Endothelial cell of umbilical vein (primary cell): ENCODE results near the gene CDC25C. TPM values are rescaled to one million over a fixed set of nuclear protein-coding genes. Genes with fewer than 3 reads are reported as not detected.

Experiments
- BruUV-seq: library from RNA; stranded (reverse); fragments of 400-500 nt; replicated peaks from 2 replicates; lab custom pipeline; 2021; lab: Mats Ljungman, UMichigan
- CTCF ChIA-PET: fragments of 300-600, 350-600 bp; sonication (Branson Sonifier 250); formaldehyde crosslinking; loops from one replicate; lab custom pipeline; 2021; ENCODE audit warnings: antibody characterized with exemption, inconsistent platforms; lab: Charles Lee
- POLR2A ChIA-PET: fragments of 300-600, 350-600 bp; sonication (Branson Sonifier 250); formaldehyde crosslinking; loops from one replicate; lab custom pipeline; 2021; ENCODE audit warnings: antibody characterized with exemption, inconsistent platforms; lab: Charles Lee
- DNase-seq: peaks from one replicate; pipeline ENCODE4 v3.0.0-alpha.2; 2011; ENCODE audit warnings: low read depth, low spot score
- FAIRE-seq: peaks from 2 replicates; lab custom pipeline; 2011; peaks lifted over from hg19 to GRCh38; lab: Jason Lieb, UNC
- H2AFZ ChIP-seq: 2 replicates; pipeline ENCODE4 v1.6.0; 2012; ENCODE audit warnings: low read depth, low read length, control low read depth, inconsistent platforms
- H3K27ac ChIP-seq: 2 replicates; pipeline ENCODE4 v1.5.1; 2011; ENCODE audit warnings: low read depth, mild to moderate bottlenecking, control low read depth, low read length, moderate library complexity; ENCODE audit not compliant: insufficient read depth
- H3K27me3 ChIP-seq, 2 experiments: 2 replicates each; pipeline versions ENCODE4 v1.6.0 to v1.6.1; 2011; ENCODE audit warnings: low read length in 2 of 2, mixed read lengths in 1 of 2; ENCODE audit not compliant: control insufficient read depth in 2 of 2, insufficient read depth in 2 of 2
- H3K36me3 ChIP-seq, 2 experiments: 2 replicates in 1 of 2; 3 replicates in 1 of 2; pipeline ENCODE4 v1.5.1; 2011; ENCODE audit warnings: low read length in 2 of 2, mild to moderate bottlenecking in 1 of 2, moderate library complexity in 1 of 2; ENCODE audit not compliant: control insufficient read depth in 2 of 2, insufficient read depth in 2 of 2; ENCODE audit errors: extremely low read depth in 1 of 2
- H3K4me1 ChIP-seq: 3 replicates; pipeline ENCODE4 v1.5.1; 2011; ENCODE audit warnings: mild to moderate bottlenecking, low read length; ENCODE audit not compliant: control insufficient read depth, insufficient read depth; ENCODE audit errors: extremely low read depth
- H3K4me2 ChIP-seq: 2 replicates; pipeline ENCODE4 v1.6.1; 2011; ENCODE audit warnings: low read length, control low read depth, mixed read lengths; ENCODE audit not compliant: insufficient read depth
- H3K4me3 ChIP-seq, 3 experiments: fragments of 200-600 bp in 1 of 3; sonication (generic), shearing (Covaris generic) in 1 of 3; replicated peaks in 1 of 3; 2 replicates each; pipeline ENCODE4 v1.5.1; 2011 to 2016; ENCODE audit warnings: control low read depth in 3 of 3, low read length in 3 of 3, mild to moderate bottlenecking in 2 of 3, inconsistent platforms in 1 of 3, low read depth in 1 of 3, moderate library complexity in 1 of 3; ENCODE audit not compliant: insufficient read depth in 1 of 3
- H3K79me2 ChIP-seq: 2 replicates; pipeline ENCODE4 v1.6.0; 2012; ENCODE audit warnings: low read length, inconsistent platforms; ENCODE audit not compliant: control insufficient read depth, insufficient read depth
- H3K9ac ChIP-seq: replicated peaks from 2 replicates; pipeline ENCODE3; 2011; ENCODE audit warnings: low read length, control low read depth; ENCODE audit not compliant: insufficient read depth; ENCODE audit errors: extremely low read depth
- H3K9me1 ChIP-seq: replicated peaks from 3 replicates; pipeline ENCODE4 v1.6.0; 2011; ENCODE audit warnings: mild to moderate bottlenecking, low read length; ENCODE audit not compliant: control insufficient read depth, insufficient read depth; ENCODE audit errors: extremely low read depth
- H3K9me3 ChIP-seq: replicated peaks from 2 replicates; pipeline ENCODE4 v1.5.1; 2012; ENCODE audit warnings: low read length, inconsistent platforms; ENCODE audit not compliant: control insufficient read depth, insufficient read depth
- H4K20me1 ChIP-seq: replicated peaks from 2 replicates; pipeline ENCODE3; 2011; ENCODE audit warnings: mild to moderate bottlenecking, low read length; ENCODE audit not compliant: control insufficient read depth, insufficient read depth; ENCODE audit errors: extremely low read depth
- EZH2 ChIP-seq: IDR thresholded peaks from 2 replicates; pipeline ENCODE4 v1.6.1; 2012; ENCODE audit warnings: borderline replicate concordance, low read depth, mild to moderate bottlenecking, moderate library complexity, low read length, inconsistent platforms; ENCODE audit not compliant: severe bottlenecking
- FOS ChIP-seq: IDR thresholded peaks from 2 replicates; pipeline ENCODE4 v1.6.1; 2011; ENCODE audit warnings: mild to moderate bottlenecking, low read length, moderate library complexity, borderline replicate concordance; ENCODE audit not compliant: insufficient read depth
- GATA2 ChIP-seq: IDR thresholded peaks from 2 replicates; pipeline ENCODE4 v1.7.0; 2011; ENCODE audit warnings: low read depth, mild to moderate bottlenecking, moderate library complexity, mixed read lengths, low read length; ENCODE audit not compliant: insufficient read length, insufficient read depth
- JUN ChIP-seq: IDR thresholded peaks from 2 replicates; pipeline ENCODE4 v1.6.1; 2011; ENCODE audit warnings: borderline replicate concordance, low read depth; ENCODE audit not compliant: insufficient read length, insufficient read depth
- MYC ChIP-seq: IDR thresholded peaks from one replicate; pipeline ENCODE4 v1.6.1; 2011; ENCODE audit warnings: mild to moderate bottlenecking, low read depth, low read length
- POLR2A ChIP-seq: IDR thresholded peaks from 2 replicates; pipeline ENCODE4 v1.6.1; 2012; ENCODE audit warnings: low read depth, mild to moderate bottlenecking, control low read depth, low read length
- POLR2AphosphoS5 ChIP-seq: IDR thresholded peaks from 2 replicates; pipeline ENCODE4 v1.6.1; 2012; ENCODE audit warnings: low read depth, mild to moderate bottlenecking, control low read depth, low read length, moderate library complexity; ENCODE audit not compliant: insufficient read depth
- dilution Hi-C: fragments of 300-500 bp; cut with MboI; formaldehyde crosslinking; loops from one replicate; pipeline ENCODE4 v1.15.0; 2019; ENCODE audit warnings: low sequenced_read_pairs; ENCODE audit not compliant: extremely low pct_ligation_motif_present
- intact Hi-C: fragments of 100-400 bp; cut with micrococcal nuclease; formaldehyde crosslinking; loops from one replicate; pipeline ENCODE4 v1.10.0; 2022
- polyA plus RNA-seq, 4 experiments: library from polyadenylated mRNA; depleted of rRNA in 3 of 4; stranded (reverse) in 3 of 4; unstranded in 1 of 4; fragments of >200 nt; gene quantifications; 2 replicates each; pipeline versions ENCODE4 v1.2.1 to v1.2.3, GENCODE V29; 2011 to 2012; ENCODE audit warnings: missing spikeins in 1 of 4
- total RNA-seq: library from RNA; stranded (reverse); gene quantifications from 2 replicates; pipeline ENCODE4 v1.2.3, GENCODE V29; 2021
- TF ChIP-seq, protein P1 (sequence below): IDR thresholded peaks from 2 replicates; pipeline ENCODE4 v1.6.1; 2011; ENCODE audit not compliant: insufficient read depth, insufficient read length
- TF ChIP-seq, protein P2 (sequence below), 2 donors: IDR thresholded peaks; 1 replicate in 1 of 2; 2 replicates in 1 of 2; pipeline ENCODE4 v1.5.1; 2011; ENCODE audit warnings: low read length in 2 of 2, mild to moderate bottlenecking in 2 of 2, moderate library complexity in 2 of 2, control low read depth in 1 of 2, inconsistent platforms in 1 of 2, low read depth in 1 of 2; ENCODE audit not compliant: insufficient read depth in 1 of 2; ENCODE audit errors: extremely low read depth in 1 of 2

The CDC25C gene
- total and polyA plus RNA-seq, 2 donors (not counting 3 experiments of a cell fraction or from before 2014, with no cell fraction given) = 8.1 to 13.6 TPM

DNA sequence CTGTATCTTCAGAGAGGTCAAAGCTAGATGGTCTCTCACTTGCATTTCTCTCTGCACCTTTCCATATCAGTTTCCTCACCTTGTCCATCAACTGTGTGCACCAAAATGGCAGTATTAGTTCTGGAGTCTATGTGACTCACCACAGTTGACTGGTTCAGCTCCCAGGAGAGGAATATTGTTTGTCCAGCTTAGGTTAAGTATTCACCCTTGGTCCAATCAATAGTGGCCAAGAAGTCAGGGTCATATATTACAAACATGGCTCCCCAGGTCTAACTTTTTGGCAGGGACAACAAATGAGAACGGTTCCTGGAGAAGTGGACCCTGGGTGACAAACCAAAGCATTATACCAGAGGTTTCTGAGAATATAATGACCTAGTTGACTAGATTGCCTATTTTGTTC, 93.6 kb downstream of the CDC25C start:
- no peaks in the 10 kb centered on the region for H3K9me1 ChIP-seq
- no TSS peak for BruUV-seq
- CTCF ChIA-PET = interaction anchor here (1.4 to 2.4 kb wide), 2 partner anchors 15 to 45 kb away, joined by 4 to 11 read pairs; no protein-coding TSS in a partner anchor

More for the DNA sequence above, 93.6 kb downstream of the CDC25C start:
- H3K36me3 ChIP-seq = no peaks in the 10 kb centered on the region
- no peak overlapping the region for H3K4me2 ChIP-seq
- TF ChIP-seq GATA2 = no peak
- no peak for TF ChIP-seq POLR2A
- TF ChIP-seq POLR2AphosphoS5 = no peak
- TF ChIP-seq, protein P1, sequence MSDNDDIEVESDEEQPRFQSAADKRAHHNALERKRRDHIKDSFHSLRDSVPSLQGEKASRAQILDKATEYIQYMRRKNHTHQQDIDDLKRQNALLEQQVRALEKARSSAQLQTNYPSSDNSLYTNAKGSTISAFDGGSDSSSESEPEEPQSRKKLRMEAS = no peak
- TF ChIP-seq FOS = no peak
- TF ChIP-seq, protein P2, sequence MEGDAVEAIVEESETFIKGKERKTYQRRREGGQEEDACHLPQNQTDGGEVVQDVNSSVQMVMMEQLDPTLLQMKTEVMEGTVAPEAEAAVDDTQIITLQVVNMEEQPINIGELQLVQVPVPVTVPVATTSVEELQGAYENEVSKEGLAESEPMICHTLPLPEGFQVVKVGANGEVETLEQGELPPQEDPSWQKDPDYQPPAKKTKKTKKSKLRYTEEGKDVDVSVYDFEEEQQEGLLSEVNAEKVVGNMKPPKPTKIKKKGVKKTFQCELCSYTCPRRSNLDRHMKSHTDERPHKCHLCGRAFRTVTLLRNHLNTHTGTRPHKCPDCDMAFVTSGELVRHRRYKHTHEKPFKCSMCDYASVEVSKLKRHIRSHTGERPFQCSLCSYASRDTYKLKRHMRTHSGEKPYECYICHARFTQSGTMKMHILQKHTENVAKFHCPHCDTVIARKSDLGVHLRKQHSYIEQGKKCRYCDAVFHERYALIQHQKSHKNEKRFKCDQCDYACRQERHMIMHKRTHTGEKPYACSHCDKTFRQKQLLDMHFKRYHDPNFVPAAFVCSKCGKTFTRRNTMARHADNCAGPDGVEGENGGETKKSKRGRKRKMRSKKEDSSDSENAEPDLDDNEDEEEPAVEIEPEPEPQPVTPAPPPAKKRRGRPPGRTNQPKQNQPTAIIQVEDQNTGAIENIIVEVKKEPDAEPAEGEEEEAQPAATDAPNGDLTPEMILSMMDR (IDR thresholded peaks at IDR 0.05; ENCODE audit: extremely low read depth in 1 of 2, insufficient read depth in 1 of 2, low read depth in 1 of 2, low read length in 2 of 2) = no peak
- TF ChIP-seq MYC = no peak
- no peak for TF ChIP-seq JUN
- no peak for TF ChIP-seq EZH2
- DNase-seq = no peak
- POLR2A ChIA-PET = no interaction called here
- no peaks in the 10 kb centered on the region for H4K20me1 ChIP-seq
- intact Hi-C loops = no loop called here
- H3K9ac ChIP-seq = no peak overlapping the region
- peaks cover 5 to 10% of the 10 kb centered on the region in 2 experiments for H3K27me3 ChIP-seq
- no peaks in the 10 kb centered on the region for H3K9me3 ChIP-seq
- FAIRE-seq = no peak
- dilution Hi-C loops = no loop called here
- H3K79me2 ChIP-seq = no peaks in the 10 kb centered on the region
- peaks cover 2% of the 10 kb centered on the region for H3K4me1 ChIP-seq
- no peak overlapping the region for H3K4me3 ChIP-seq
- no peak overlapping the region for H2AFZ ChIP-seq
- H3K27ac ChIP-seq = no peak overlapping the region

Other genes with a start within 250 kb of the CDC25C start
- gene WNT8A, start 247.8 kb downstream of the CDC25C start, total RNA-seq = not detected in 2 replicates
- not detected in 2 replicates for gene WNT8A, start 247.8 kb downstream of the CDC25C start, polyA plus RNA-seq
- 1.4 and 1.5 TPM in 2 replicates for gene NME5, start 192.4 kb downstream of the CDC25C start, total RNA-seq
- gene NME5, start 192.4 kb downstream of the CDC25C start, polyA plus RNA-seq = 0.11 TPM in 1 of 2 replicates, not detected in the other
- 69.7 and 73.7 TPM in 2 replicates for gene BRD8, start 153.2 kb downstream of the CDC25C start, total RNA-seq
- 33.5 and 38.2 TPM in 2 replicates for gene BRD8, start 153.2 kb downstream of the CDC25C start, polyA plus RNA-seq
- 72.0 and 78.1 TPM in 2 replicates for gene KIF20A, start 152.7 kb downstream of the CDC25C start, total RNA-seq
- gene KIF20A, start 152.7 kb downstream of the CDC25C start, polyA plus RNA-seq = 36.6 and 38.7 TPM in 2 replicates
- gene CDC23, start 118.5 kb downstream of the CDC25C start, total RNA-seq = 39.4 and 41.2 TPM in 2 replicates
- 25.2 and 28.5 TPM in 2 replicates for gene CDC23, start 118.5 kb downstream of the CDC25C start, polyA plus RNA-seq
- gene GFRA3, start 57.2 kb downstream of the CDC25C start, total RNA-seq = not detected in 2 replicates
- 0.05 and 0.10 TPM in 2 replicates for gene GFRA3, start 57.2 kb downstream of the CDC25C start, polyA plus RNA-seq
- 34.2 and 37.4 TPM in 2 replicates for gene FAM53C, start 6.5 kb upstream of the CDC25C start, total RNA-seq
- 37.9 and 41.4 TPM in 2 replicates for gene FAM53C, start 6.5 kb upstream of the CDC25C start, polyA plus RNA-seq
- gene KDM3B, start 20.9 kb upstream of the CDC25C start, total RNA-seq = 52.6 and 55.7 TPM in 2 replicates
- gene KDM3B, start 20.9 kb upstream of the CDC25C start, polyA plus RNA-seq = 15.8 and 19.0 TPM in 2 replicates
- 4.0 and 4.4 TPM in 2 replicates for gene REEP2, start 107.3 kb upstream of the CDC25C start, total RNA-seq
- gene REEP2, start 107.3 kb upstream of the CDC25C start, polyA plus RNA-seq = 4.8 and 5.3 TPM in 2 replicates
- 5.5 and 12.7 TPM in 2 replicates for gene EGR1, start 133.7 kb upstream of the CDC25C start, total RNA-seq
- 6.5 and 7.2 TPM in 2 replicates for gene EGR1, start 133.7 kb upstream of the CDC25C start, polyA plus RNA-seq
- gene ETF1, start 211.4 kb upstream of the CDC25C start, total RNA-seq = 103 and 114 TPM in 2 replicates
- gene ETF1, start 211.4 kb upstream of the CDC25C start, polyA plus RNA-seq = 27.5 and 32.9 TPM in 2 replicates
- 180 and 192 TPM in 2 replicates for gene HSPA9, start 243.6 kb upstream of the CDC25C start, total RNA-seq
- gene HSPA9, start 243.6 kb upstream of the CDC25C start, polyA plus RNA-seq = 62.7 and 99.6 TPM in 2 replicates